GM19240 (cell line): ENCODE data around the gene AGPAT3.

ENCODE experiments used
- DNase-seq: peaks from one replicate; pipeline ENCODE4 v3.0.0; 2011; ENCODE audit warnings: low spot score; ENCODE audit not compliant: insufficient read length

Gene AGPAT3

GRCh38 chr21:43921979-43922945 is 57.2 kb downstream of the AGPAT3 start:
- peak; percentile 57 for DNase-seq

- no peak for DNase-seq
These were observed 57.9 kb downstream of the AGPAT3 start for GRCh38 chr21:43922949-43923348.

GRCh38 chr21:43923391-43923790 is 58.4 kb downstream of the AGPAT3 start:
- DNase-seq, result no peak

GRCh38 chr21:43924421-43925095 is 59.5 kb downstream of the AGPAT3 start:
- no peak for DNase-seq

GRCh38 chr21:43925096-43925481 is 60.1 kb downstream of the AGPAT3 start:
- no peak for DNase-seq

GRCh38 chr21:43925609-43926008 is 60.6 kb downstream of the AGPAT3 start:
- DNase-seq, result no peak

- DNase-seq, result no peak
These were observed 61.2 kb downstream of the AGPAT3 start for GRCh38 chr21:43926196-43926595.

GRCh38 chr21:43927591-43928221 is 62.7 kb downstream of the AGPAT3 start:
- no peak for DNase-seq

GRCh38 chr21:43928222-43929125 is 63.5 kb downstream of the AGPAT3 start:
- no peak for DNase-seq

GRCh38 chr21:43929217-43929971 is 64.4 kb downstream of the AGPAT3 start:
- DNase-seq, result no peak

GRCh38 chr21:43930074-43930847 is 65.2 kb downstream of the AGPAT3 start:
- no peak for DNase-seq

GRCh38 chr21:43930848-43931375 is 65.9 kb downstream of the AGPAT3 start:
- no peak for DNase-seq

GRCh38 chr21:43931489-43931888 is 66.5 kb downstream of the AGPAT3 start:
- DNase-seq, result no peak

- no peak for DNase-seq
These were observed 67.0 kb downstream of the AGPAT3 start for GRCh38 chr21:43932005-43932404.

GRCh38 chr21:43933199-43933598 is 68.2 kb downstream of the AGPAT3 start:
- no peak for DNase-seq

GRCh38 chr21:43933680-43934079 is 68.7 kb downstream of the AGPAT3 start:
- no peak for DNase-seq

- DNase-seq, result no peak
These were observed 69.1 kb downstream of the AGPAT3 start for GRCh38 chr21:43934116-43934515.

GRCh38 chr21:43934716-43935705 is 70.0 kb downstream of the AGPAT3 start:
- no peak for DNase-seq
